Upper lobe of left lung (tissue), 6 donors: ENCODE measurements around the gene CRTC3. TPM values are rescaled to one million over a fixed set of nuclear protein-coding genes. Genes with fewer than 3 reads are reported as not detected.

Source experiments
- ATAC-seq, 2 donors: fragments of 200-7000 bp; cut with Tn5 transposase; one replicate each; pipeline ENCODE4 v1.9.1; 2022; ENCODE audit warnings: mild to moderate bottlenecking in 2 of 2, moderate library complexity in 2 of 2; ENCODE audit not compliant: low FRiP score in 2 of 2
- DNase-seq, 2 donors: peaks; one replicate each; pipeline ENCODE4 v3.0.0-alpha.2; 2019 to 2020
- H3K27ac ChIP-seq, 4 donors: fragments of 200-600 bp; sonication (generic); one replicate each; pipeline ENCODE4 v1.5.1; 2016 to 2019
- H3K27me3 ChIP-seq, 4 donors: fragments of 200-600 bp; sonication (generic); one replicate each; pipeline ENCODE4 v1.5.1; 2017 to 2019
- H3K36me3 ChIP-seq, 4 donors: fragments of 200-600 bp; sonication (generic); one replicate each; pipeline ENCODE4 v1.5.1; 2016 to 2019
- H3K4me1 ChIP-seq, 4 donors: fragments of 200-600 bp; sonication (generic); one replicate each; pipeline ENCODE4 v1.5.1; 2018 to 2019
- H3K4me3 ChIP-seq, 4 donors: fragments of 200-600 bp; sonication (generic); one replicate each; pipeline ENCODE4 v1.5.1; 2017 to 2019; ENCODE audit warnings: mild to moderate bottlenecking in 2 of 4, moderate library complexity in 1 of 4
- H3K9me3 ChIP-seq, 4 donors: fragments of 200-600 bp; sonication (generic); one replicate each; pipeline ENCODE4 v1.5.1; 2018 to 2019
- CTCF ChIP-seq, 6 experiments: fragments of 450-650 bp in 4 of 6; fragments of 200-600 bp in 2 of 6; sonication (generic) in 2 of 6; IDR thresholded peaks; one replicate each; pipeline ENCODE4 v1.5.1; 2016 to 2019; ENCODE audit warnings: antibody characterized with exemption in 6 of 6
- EP300 ChIP-seq, 4 donors: sonication (generic); formaldehyde crosslinking; IDR thresholded peaks; one replicate each; pipeline ENCODE4 v1.5.1; 2017; ENCODE audit warnings: antibody characterized with exemption in 4 of 4, control low read depth in 2 of 4
- POLR2A ChIP-seq, 4 donors: fragments of 450-650 bp; IDR thresholded peaks; one replicate each; pipeline ENCODE4 v1.5.1; 2016 to 2017; ENCODE audit warnings: antibody characterized with exemption in 4 of 4, mild to moderate bottlenecking in 2 of 4
- POLR2AphosphoS5 ChIP-seq, 2 donors: sonication (generic); formaldehyde crosslinking; IDR thresholded peaks; one replicate each; pipeline ENCODE4 v1.5.1; 2017; ENCODE audit warnings: antibody characterized with exemption in 2 of 2
- WGBS, 2 donors: methylation state at CpG; one replicate each; pipeline ENCODE4 v1.1.5; 2017 to 2018; 5-methylcytosine and 5-hydroxymethylcytosine counted together
- total RNA-seq, 6 donors: library from RNA; depleted of rRNA in 4 of 6; stranded (reverse); fragments of >200 nt in 4 of 6; gene quantifications; one replicate each; pipeline versions ENCODE4 v1.1.0 to v1.2.1, GENCODE V29; 2016 to 2021
- donor health status: DM: no; HTN: no; CAD: no; lungs with moderate emphysema.
- donor health status: DM: no; HTN: yes; CAD: no; lungs with severe emphysema.

Gene CRTC3
- total RNA-seq, 6 donors from 2014 or later: 30.9 to 42.7 (median 35.1) TPM

- H3K36me3 ChIP-seq: no peaks in the 10 kb centered on the region
- H3K4me1 ChIP-seq: no peaks in the 10 kb centered on the region
- DNase-seq: no peak
- no peaks in the 10 kb centered on the region for H3K9me3 ChIP-seq
- no peak overlapping the region for H3K4me3 ChIP-seq
- H3K27me3 ChIP-seq: no peaks in the 10 kb centered on the region
- TF ChIP-seq POLR2AphosphoS5 (IDR thresholded peaks at IDR 0.05) (no peak), EP300 (IDR thresholded peaks at IDR 0.05) (no peak), POLR2A (IDR thresholded peaks at IDR 0.05) (no peak), CTCF (IDR thresholded peaks at IDR 0.05) (no peak)
- ATAC-seq: no peak
- 73 to 76% methylated on average over 2 of the region's 2 CpGs for WGBS, 2 donors
- no peak overlapping the region for H3K27ac ChIP-seq
Measured at GRCh38 chr15:90690585-90690984, 160.9 kb downstream of the CRTC3 start.

- no peak for DNase-seq
- Histone ChIP-seq H3K9me3 (no peaks in the 10 kb centered on the region), H3K27me3 (no peaks in the 10 kb centered on the region), H3K4me1 (no peaks in the 10 kb centered on the region), H3K4me3 (no peak overlapping the region), H3K36me3 (no peaks in the 10 kb centered on the region), H3K27ac (no peak overlapping the region)
- ATAC-seq: no peak
- no peak for TF ChIP-seq POLR2A (IDR thresholded peaks at IDR 0.05)
- WGBS, 2 donors: 92 to 95% methylated on average over 4 of the region's 4 CpGs
Measured at GRCh38 chr15:90691369-90691768, 161.6 kb downstream of the CRTC3 start.

GRCh38 chr15:90691982-90692773, 162.5 kb downstream of the CRTC3 start:
- DNase-seq: no peak
- Histone ChIP-seq H3K4me3 (no peak overlapping the region), H3K4me1 (no peaks in the 10 kb centered on the region), H3K27ac (no peak overlapping the region), H3K27me3 (no peaks in the 10 kb centered on the region), H3K36me3 (no peaks in the 10 kb centered on the region), H3K9me3 (no peaks in the 10 kb centered on the region)
- TF ChIP-seq EP300 (IDR thresholded peaks at IDR 0.05): no peak
- TF ChIP-seq POLR2AphosphoS5 (IDR thresholded peaks at IDR 0.05): no peak
- no peak for TF ChIP-seq CTCF (IDR thresholded peaks at IDR 0.05)
- TF ChIP-seq POLR2A (IDR thresholded peaks at IDR 0.05): no peak
- ATAC-seq: no peak
- 93 to 94% methylated on average over 4 of the region's 4 CpGs for WGBS, 2 donors

Other genes with a start within 250 kb of the CRTC3 start
- 1 to 10 TPM in 5 of 6 donors, under 1 TPM in 1; 1.00 to 8.4 (median 3.4) TPM for gene ZNF774, start 177.6 kb upstream of the CRTC3 start, total RNA-seq
- 100 to 1,000 TPM; 216 to 502 (median 344) TPM for gene IQGAP1, start 141.7 kb upstream of the CRTC3 start, total RNA-seq
- gene BLM, start 187.4 kb downstream of the CRTC3 start, total RNA-seq: 10 to 100 TPM in 1 of 6 donors, 1 to 10 TPM in 3, under 1 TPM in 2; 0.76 to 31.4 (median 2.6) TPM